SHP77 (cell line): ENCODE data around the gene UFD1.

Experiments
- DNase-seq, 2 experiments: peaks; one replicate each; lab custom pipeline; 2025; lab: John Stamatoyannopoulos, UW

Gene UFD1

GRCh38 chr22:19424186-19424500, 54.9 kb downstream of the UFD1 start:
- no peak for DNase-seq

GRCh38 chr22:19422440-19423301, 56.3 kb downstream of the UFD1 start:
- no peak for DNase-seq

- no peak for DNase-seq
These were observed 58.7 kb downstream of the UFD1 start for GRCh38 chr22:19420321-19420720.

- no peak for DNase-seq
These were observed 59.4 kb downstream of the UFD1 start for GRCh38 chr22:19419464-19420178.

- no peak for DNase-seq
These were observed 59.9 kb downstream of the UFD1 start for GRCh38 chr22:19419086-19419463.

- DNase-seq, result no peak
These were observed 66.1 kb downstream of the UFD1 start for GRCh38 chr22:19412923-19413322.

GRCh38 chr22:19412478-19412877, 66.5 kb downstream of the UFD1 start:
- DNase-seq, result no peak

- DNase-seq, result no peak
These were observed 67.3 kb downstream of the UFD1 start for GRCh38 chr22:19411690-19412045.

- no peak for DNase-seq
These were observed 67.9 kb downstream of the UFD1 start for GRCh38 chr22:19410941-19411689.

- DNase-seq, result no peak
These were observed 71.1 kb downstream of the UFD1 start for GRCh38 chr22:19407649-19408606.

- DNase-seq, result no peak
These were observed 72.1 kb downstream of the UFD1 start for GRCh38 chr22:19406846-19407245.

GRCh38 chr22:19406281-19406811, 72.6 kb downstream of the UFD1 start:
- DNase-seq, result no peak

- no peak for DNase-seq
These were observed 73.3 kb downstream of the UFD1 start for GRCh38 chr22:19405652-19406051.

- no peak for DNase-seq
These were observed 73.9 kb downstream of the UFD1 start for GRCh38 chr22:19405133-19405532.

GRCh38 chr22:19404676-19405075, 74.3 kb downstream of the UFD1 start:
- no peak for DNase-seq

GRCh38 chr22:19402642-19403191, 76.3 kb downstream of the UFD1 start:
- DNase-seq, result no peak

- DNase-seq, result no peak
These were observed 77.5 kb downstream of the UFD1 start for GRCh38 chr22:19401483-19401882.

GRCh38 chr22:19400881-19401280, 78.1 kb downstream of the UFD1 start:
- DNase-seq, result no peak
